Adrenal gland (tissue), 5 donors: ENCODE measurements around the gene ATRIP.

Experiments
- POLR2A ChIP-seq, 2 donors: fragments of 450-650 bp; IDR thresholded peaks; one replicate each; pipeline ENCODE4 v1.6.1; 2017; ENCODE audit warnings: antibody characterized with exemption in 2 of 2, mild to moderate bottlenecking in 2 of 2, moderate library complexity in 1 of 2
- TF ChIP-seq, protein P1 (sequence below), 6 experiments: fragments of 450-650 bp in 4 of 6; fragments of 200-600 bp in 2 of 6; sonication (generic) in 1 of 6; IDR thresholded peaks; 1 replicate in 5 of 6; 2 replicates in 1 of 6; pipeline versions ENCODE4 v1.5.1 to v1.8.0; 2016 to 2021; ENCODE audit warnings: antibody characterized with exemption in 6 of 6, mild to moderate bottlenecking in 2 of 6, moderate library complexity in 1 of 6
- donor health status: DM: no; HTN: no; CAD: no.

DNA sequence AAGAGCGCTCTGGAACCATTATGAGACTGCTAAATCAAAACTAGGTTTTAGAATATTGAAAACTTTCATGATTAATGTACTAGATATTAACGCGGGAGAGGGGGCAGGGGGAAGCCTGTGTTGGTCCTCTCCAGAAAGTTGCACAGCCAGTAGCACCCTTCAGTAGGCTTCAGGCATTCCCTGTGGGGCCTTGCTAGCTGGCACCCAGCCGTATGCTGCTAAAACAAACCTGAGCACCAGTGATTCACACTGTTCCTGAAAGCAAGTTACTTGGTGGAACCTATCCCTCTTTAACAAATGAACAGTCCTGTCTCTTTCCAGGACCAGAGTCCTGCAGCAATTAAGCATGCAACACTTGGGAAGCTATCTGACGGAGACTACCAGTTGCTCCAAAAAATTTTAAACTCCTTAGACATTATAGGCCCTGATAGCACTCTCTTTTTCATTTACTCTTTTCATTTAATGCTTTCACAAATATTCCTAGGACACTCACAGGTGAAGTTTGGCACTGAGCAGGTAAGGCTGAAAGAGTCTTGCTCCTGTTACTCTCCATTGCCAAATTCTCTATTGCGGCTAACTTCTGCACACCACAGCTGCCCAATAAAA, 1.2 kb upstream of the ATRIP start:
- TF ChIP-seq POLR2A (IDR thresholded peaks at IDR 0.05): no peak
- TF ChIP-seq, protein P1, sequence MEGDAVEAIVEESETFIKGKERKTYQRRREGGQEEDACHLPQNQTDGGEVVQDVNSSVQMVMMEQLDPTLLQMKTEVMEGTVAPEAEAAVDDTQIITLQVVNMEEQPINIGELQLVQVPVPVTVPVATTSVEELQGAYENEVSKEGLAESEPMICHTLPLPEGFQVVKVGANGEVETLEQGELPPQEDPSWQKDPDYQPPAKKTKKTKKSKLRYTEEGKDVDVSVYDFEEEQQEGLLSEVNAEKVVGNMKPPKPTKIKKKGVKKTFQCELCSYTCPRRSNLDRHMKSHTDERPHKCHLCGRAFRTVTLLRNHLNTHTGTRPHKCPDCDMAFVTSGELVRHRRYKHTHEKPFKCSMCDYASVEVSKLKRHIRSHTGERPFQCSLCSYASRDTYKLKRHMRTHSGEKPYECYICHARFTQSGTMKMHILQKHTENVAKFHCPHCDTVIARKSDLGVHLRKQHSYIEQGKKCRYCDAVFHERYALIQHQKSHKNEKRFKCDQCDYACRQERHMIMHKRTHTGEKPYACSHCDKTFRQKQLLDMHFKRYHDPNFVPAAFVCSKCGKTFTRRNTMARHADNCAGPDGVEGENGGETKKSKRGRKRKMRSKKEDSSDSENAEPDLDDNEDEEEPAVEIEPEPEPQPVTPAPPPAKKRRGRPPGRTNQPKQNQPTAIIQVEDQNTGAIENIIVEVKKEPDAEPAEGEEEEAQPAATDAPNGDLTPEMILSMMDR (IDR thresholded peaks at IDR 0.05): no peak
